ENCODE data around the gene CEP162. TPM values are rescaled to one million over a fixed set of nuclear protein-coding genes. Genes with fewer than 3 reads are reported as not detected.
"Not testable (repeated sequence)": the region's sequence is repeated elsewhere in the genome, so short reads cannot be mapped to it uniquely, and the experiment has no call there.

CEP162 gene
- total RNA-seq, 4 donors from 2014 or later, result 6.3 to 45.4 (median 8.7) TPM

GRCh38 chr6:84243240-84243639 is 15.8 kb upstream of the CEP162 start:
- Histone ChIP-seq H3K27me3 (no peaks in the 10 kb centered on the region), H3K4me1 (no peaks in the 10 kb centered on the region), H3K36me3 (no peaks in the 10 kb centered on the region), H3K4me3 (no peak overlapping the region), H3K27ac (no peak overlapping the region), H3K9me3 (no peaks in the 10 kb centered on the region)
- no peak for DNase-seq
- TF ChIP-seq POLR2A (IDR thresholded peaks at IDR 0.05), result no peak
- no peak for TF ChIP-seq CTCF (IDR thresholded peaks at IDR 0.05)

DNA sequence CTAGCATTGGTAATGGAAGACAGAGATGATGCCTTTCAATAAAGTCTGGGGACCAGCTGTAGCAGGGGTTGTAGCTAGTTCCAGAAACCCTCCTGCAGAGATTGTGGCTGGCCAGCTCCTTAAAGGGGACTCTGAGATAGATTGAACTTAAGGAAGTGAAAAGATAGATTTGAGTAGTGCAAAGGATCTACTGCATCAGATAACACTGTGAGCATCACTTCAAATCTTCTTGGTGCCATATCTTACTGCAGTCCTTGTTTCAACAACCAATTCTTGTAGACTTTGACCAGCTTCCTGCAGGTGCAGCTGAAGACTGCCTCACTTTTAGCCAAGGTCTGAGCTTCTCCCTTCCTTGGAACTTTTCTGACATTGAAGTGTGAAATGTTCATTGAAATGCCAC is 14.8 kb upstream of the CEP162 start:
- no peaks in the 10 kb centered on the region for H3K9me3 ChIP-seq
- no peak overlapping the region for H3K4me3 ChIP-seq
- H3K27me3 ChIP-seq, result no peaks in the 10 kb centered on the region
- H3K27ac ChIP-seq, result no peak overlapping the region
- H3K4me1 ChIP-seq, result no peaks in the 10 kb centered on the region
- H3K36me3 ChIP-seq, result no peaks in the 10 kb centered on the region
- no peak for TF ChIP-seq POLR2A (IDR thresholded peaks at IDR 0.05)
- no peak for TF ChIP-seq CTCF (IDR thresholded peaks at IDR 0.05)
- DNase-seq, result no peak

GRCh38 chr6:84228198-84228543 is 728 bp upstream of the CEP162 start:
- peak overlapping the region; percentile 57 to 92 (median 76) for H3K4me3 ChIP-seq
- H3K4me1 ChIP-seq, result no peaks in the 10 kb centered on the region
- H3K27ac ChIP-seq, result peak overlapping the region; percentile 72 to 87 (median 86)
- H3K9me3 ChIP-seq, result no peaks in the 10 kb centered on the region
- DNase-seq, result no peak
- H3K27me3 ChIP-seq, result no peaks in the 10 kb centered on the region
- TF ChIP-seq POLR2A (IDR thresholded peaks at IDR 0.05) (no peak), CTCF (IDR thresholded peaks at IDR 0.05) (no peak)
- H3K36me3 ChIP-seq, result no peaks in the 10 kb centered on the region

GRCh38 chr6:84227044-84227433 is 404 bp downstream of the CEP162 start:
- Histone ChIP-seq H3K27me3 (no peaks in the 10 kb centered on the region), H3K4me1 (no peaks in the 10 kb centered on the region), H3K36me3 (no peaks in the 10 kb centered on the region), H3K4me3 (peak overlapping the region; percentile 57 to 92 (median 76)), H3K27ac (peak overlapping the region; percentile 72 to 87 (median 86)), H3K9me3 (no peaks in the 10 kb centered on the region)
- no peak for DNase-seq
- TF ChIP-seq CTCF (IDR thresholded peaks at IDR 0.05), result no peak
- TF ChIP-seq POLR2A (IDR thresholded peaks at IDR 0.05), result no peak

DNA sequence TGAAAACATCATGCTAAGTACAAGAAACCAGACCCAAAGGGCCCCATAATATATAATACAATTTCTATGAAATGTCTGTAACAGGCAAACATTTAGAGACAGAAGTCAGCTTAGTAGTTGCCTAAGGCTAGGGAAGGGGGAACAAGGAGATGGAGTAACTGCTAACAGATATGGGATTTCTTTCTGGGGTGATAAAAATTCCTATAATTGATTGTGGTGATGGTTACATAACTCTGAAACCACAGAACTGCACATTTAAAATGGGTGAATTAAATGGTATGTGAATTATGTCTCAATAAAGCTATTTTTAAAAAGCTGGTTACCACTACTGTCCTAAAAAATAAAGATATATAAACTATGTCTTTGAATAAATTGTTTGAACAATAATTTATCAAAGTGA is 3.2 kb downstream of the CEP162 start:
- no peaks in the 10 kb centered on the region for H3K27me3 ChIP-seq
- H3K4me3 ChIP-seq, result no peak overlapping the region
- no peak for TF ChIP-seq POLR2A (IDR thresholded peaks at IDR 0.05)
- no peak for TF ChIP-seq CTCF (IDR thresholded peaks at IDR 0.05)
- H3K36me3 ChIP-seq, result no peaks in the 10 kb centered on the region
- no peak for DNase-seq
- H3K4me1 ChIP-seq, result no peaks in the 10 kb centered on the region
- no peaks in the 10 kb centered on the region for H3K9me3 ChIP-seq
- no peak overlapping the region for H3K27ac ChIP-seq

DNA sequence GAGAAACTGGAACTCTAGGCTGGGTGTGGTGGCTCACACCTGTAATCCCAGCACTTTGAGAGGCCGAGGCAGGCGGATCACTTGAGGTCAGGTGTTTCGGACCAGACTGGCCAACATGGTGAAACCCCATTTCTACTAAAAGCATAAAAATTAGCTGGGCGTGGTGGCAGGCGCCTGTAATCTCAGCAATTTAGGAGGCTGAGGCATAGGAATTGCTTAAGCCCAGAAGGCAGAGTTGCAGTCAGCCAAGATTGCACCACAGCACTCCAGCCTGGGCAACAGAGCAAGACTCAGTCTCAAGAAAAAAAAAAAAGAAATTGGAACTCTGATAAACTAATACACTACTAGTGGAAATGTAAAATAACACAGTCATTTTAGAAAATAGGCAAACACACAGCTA is 3.8 kb downstream of the CEP162 start:
- H3K27me3 ChIP-seq, H3K9me3 ChIP-seq, DNase-seq, H3K4me1 ChIP-seq, H3K27ac ChIP-seq, H3K4me3 ChIP-seq, H3K36me3 ChIP-seq: not testable (repeated sequence)
